Activated naive CD4-positive, alpha-beta T cell treated with anti-CD3 and anti-CD28 coated beads for 36 hours (primary cell): ENCODE data around the gene PNLIPRP3. TPM values are rescaled to one million over a fixed set of nuclear protein-coding genes. Genes with fewer than 3 reads are reported as not detected.
"Not testable (repeated sequence)": the region's sequence is repeated elsewhere in the genome, so short reads cannot be mapped to it uniquely, and the experiment has no call there.

ENCODE experiments used
- CTCF ChIA-PET: fragments of 350-600 bp; sonication (Branson Sonifier 250); formaldehyde crosslinking; loops from one replicate; lab custom pipeline; 2021; ENCODE audit warnings: antibody characterized with exemption; lab: Charles Lee
- DNase-seq: peaks from one replicate; pipeline ENCODE4 v3.0.0-alpha.2; 2020
- H3K27ac Mint-ChIP-seq: one replicate; pipeline ENCODE4 v1.8.0; 2021; ENCODE audit warnings: mild to moderate bottlenecking, mixed read lengths
- H3K27me3 Mint-ChIP-seq: one replicate; pipeline ENCODE4 v1.8.0; 2021; ENCODE audit warnings: low read depth, mixed read lengths
- H3K36me3 Mint-ChIP-seq: one replicate; pipeline ENCODE4 v1.8.0; 2021; ENCODE audit warnings: low read depth, mixed read lengths
- H3K4me1 Mint-ChIP-seq: one replicate; pipeline ENCODE4 v1.8.0; 2021; ENCODE audit warnings: low read depth, mixed read lengths
- H3K4me3 Mint-ChIP-seq: one replicate; pipeline ENCODE4 v1.8.0; 2021; ENCODE audit warnings: mild to moderate bottlenecking, moderate library complexity, mixed read lengths
- H3K9me3 Mint-ChIP-seq: one replicate; pipeline ENCODE4 v1.8.0; 2021; ENCODE audit warnings: mixed read lengths
- intact Hi-C: fragments of 100-400 bp; cut with micrococcal nuclease; formaldehyde crosslinking; loops from one replicate; pipeline ENCODE4 v1.15.1; 2023
- total RNA-seq, 2 experiments: library from RNA; stranded (reverse); gene quantifications; one replicate each; pipeline ENCODE4 v1.2.3, GENCODE V29; 2021

PNLIPRP3 gene
- total RNA-seq: not detected

- Mint-ChIP-seq H3K4me1 (no peaks in the 10 kb centered on the region), H3K4me3 (no peak within 1 kb of the TSS), H3K36me3 (no peaks in the 10 kb centered on the region), H3K9me3 (no peaks in the 10 kb centered on the region), H3K27me3 (peaks cover 4% of the 10 kb centered on the region), H3K27ac (no peak within 1 kb of the TSS)
- DNase-seq: no peak
- intact Hi-C loops: no loop called here
- CTCF ChIA-PET: no interaction called here
These were observed at the start of gene PNLIPRP3 for GRCh38 chr10:116427671-116428070. Gene PNLIPRP3, plus strand, starts transcription at chr10:116427847. Its CDS starts 166 bp downstream, at chr10:116428013.

DNA sequence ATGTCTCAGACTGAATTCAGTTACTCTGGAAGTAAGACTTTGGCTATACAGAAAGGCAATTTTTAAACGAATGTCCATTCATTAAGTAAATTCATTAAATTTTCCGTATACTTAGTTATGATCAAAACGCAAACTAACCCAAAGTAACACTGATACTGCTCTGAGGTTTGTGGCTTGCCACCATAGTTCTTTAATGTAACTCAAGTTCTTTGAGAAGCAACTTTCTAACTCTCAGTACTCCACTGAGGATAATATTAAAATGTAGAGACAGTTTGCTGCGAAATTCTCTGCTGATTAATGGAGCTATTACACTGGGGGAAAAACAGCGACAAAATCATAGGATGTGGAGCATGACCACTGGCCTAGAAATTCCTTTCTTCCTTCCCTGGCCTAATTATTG, 45.4 kb upstream of the PNLIPRP3 start:
- intact Hi-C loops: loop anchor here (10.0 kb wide), 1 partner anchor 1827 kb away; no protein-coding TSS in a partner anchor
- CTCF ChIA-PET: interaction anchor here (0.6 kb wide), 1 partner anchor 15 kb away, joined by 3 read pairs; no protein-coding TSS in a partner anchor
- Mint-ChIP-seq H3K4me1 (no peaks in the 10 kb centered on the region), H3K9me3 (no peaks in the 10 kb centered on the region), H3K27ac (no peak overlapping the region), H3K4me3 (no peak overlapping the region), H3K27me3 (no peaks in the 10 kb centered on the region), H3K36me3 (no peaks in the 10 kb centered on the region)
- DNase-seq: no peak

DNA sequence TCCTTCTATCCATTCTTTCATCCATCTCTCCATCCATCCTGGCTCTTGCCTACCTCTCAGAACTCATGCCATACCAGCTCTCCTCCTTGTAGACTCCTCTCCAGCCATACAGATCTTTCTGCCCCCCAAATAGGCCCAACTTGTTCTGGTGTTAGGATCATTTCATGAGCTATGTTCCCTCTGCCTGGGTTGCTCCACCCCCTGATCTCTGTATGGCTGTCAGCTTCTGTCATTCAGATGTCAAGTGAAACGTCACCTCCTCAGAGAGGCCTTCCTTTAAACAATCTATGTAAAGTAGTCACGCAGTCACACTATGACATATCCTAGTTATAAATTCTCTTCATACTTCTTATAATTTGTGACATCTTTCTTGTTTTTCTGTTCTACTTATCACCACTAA, 42.3 kb upstream of the PNLIPRP3 start:
- no peak overlapping the region for H3K27ac Mint-ChIP-seq
- H3K27me3 Mint-ChIP-seq: no peaks in the 10 kb centered on the region
- H3K36me3 Mint-ChIP-seq: no peaks in the 10 kb centered on the region
- H3K9me3 Mint-ChIP-seq: no peaks in the 10 kb centered on the region
- DNase-seq: no peak
- CTCF ChIA-PET: interaction anchor here (1.0 to 1.9 kb wide), 3 partner anchors 1213 to 1249 kb away, joined by 3 to 7 read pairs (median 4); no protein-coding TSS in a partner anchor
- intact Hi-C loops: loop anchor here (1.0 to 10.0 kb wide), 3 partner anchors 588 to 1831 kb away; no protein-coding TSS in a partner anchor
- H3K4me1 Mint-ChIP-seq: no peaks in the 10 kb centered on the region
- no peak overlapping the region for H3K4me3 Mint-ChIP-seq

DNA sequence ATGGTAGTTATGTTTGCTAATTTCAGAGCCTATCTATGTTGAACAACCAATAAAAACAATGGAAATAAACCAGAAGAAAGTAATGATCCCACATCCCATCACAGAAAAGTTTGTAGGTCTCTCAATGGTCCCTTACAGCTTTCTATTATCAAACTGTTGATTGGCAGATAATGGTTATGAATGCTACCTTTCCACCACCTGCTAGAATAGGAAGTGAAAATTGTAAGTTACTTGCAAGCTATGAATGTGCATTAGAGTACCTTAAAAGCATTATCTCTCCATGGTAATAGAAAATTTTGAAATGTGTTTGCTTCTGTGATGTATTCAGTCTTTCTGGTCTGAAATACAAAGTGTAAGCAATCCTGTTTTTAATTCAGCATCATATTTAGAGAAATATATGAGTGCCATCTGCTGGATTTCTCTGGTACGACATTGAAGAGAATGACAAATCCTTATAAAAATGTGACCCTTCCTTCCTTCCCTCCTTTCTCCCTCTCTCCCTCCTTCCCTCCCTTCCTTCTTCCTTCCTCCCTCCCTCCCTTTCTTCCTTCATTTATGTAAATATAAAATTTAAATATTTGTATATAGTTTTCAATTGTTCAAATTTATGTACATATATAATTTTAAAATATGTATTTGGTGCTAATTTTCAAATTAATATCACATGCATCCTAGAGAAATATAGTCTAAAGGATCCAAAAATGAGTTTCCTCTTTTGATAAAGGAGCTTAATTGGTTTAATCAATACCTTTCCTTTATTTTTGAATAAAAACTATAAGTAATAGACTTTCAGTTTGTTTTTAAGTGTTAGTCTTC, 41.4 kb upstream of the PNLIPRP3 start:
- Mint-ChIP-seq H3K9me3 (no peaks in the 10 kb centered on the region), H3K4me3 (no peak overlapping the region), H3K4me1 (no peaks in the 10 kb centered on the region), H3K36me3 (no peaks in the 10 kb centered on the region), H3K27me3 (no peaks in the 10 kb centered on the region), H3K27ac (no peak overlapping the region)
- intact Hi-C loops: loop anchor here (1.0 to 10.0 kb wide), 5 partner anchors 589 to 1831 kb away; no protein-coding TSS in a partner anchor
- CTCF ChIA-PET: interaction anchor here (0.6 to 1.9 kb wide), 7 partner anchors 590 to 1730 kb away, joined by 3 to 7 read pairs (median 3); no protein-coding TSS in a partner anchor
- DNase-seq: no peak

GRCh38 chr10:116393246-116393831, 34.3 kb upstream of the PNLIPRP3 start:
- intact Hi-C loops, H3K27ac Mint-ChIP-seq, H3K4me1 Mint-ChIP-seq, DNase-seq, H3K4me3 Mint-ChIP-seq, H3K36me3 Mint-ChIP-seq, H3K9me3 Mint-ChIP-seq, CTCF ChIA-PET, H3K27me3 Mint-ChIP-seq: not testable (repeated sequence)

- DNase-seq: no peak
- H3K27me3 Mint-ChIP-seq: peaks cover 4% of the 10 kb centered on the region
- no peak overlapping the region for H3K27ac Mint-ChIP-seq
- no peaks in the 10 kb centered on the region for H3K36me3 Mint-ChIP-seq
- H3K4me1 Mint-ChIP-seq: no peaks in the 10 kb centered on the region
- H3K9me3 Mint-ChIP-seq: no peaks in the 10 kb centered on the region
- intact Hi-C loops: no loop called here
- CTCF ChIA-PET: no interaction called here
- H3K4me3 Mint-ChIP-seq: no peak overlapping the region
These were observed 32.2 kb upstream of the PNLIPRP3 start for GRCh38 chr10:116395223-116395985.

- DNase-seq: no peak
- Mint-ChIP-seq H3K4me3 (no peak overlapping the region), H3K9me3 (no peaks in the 10 kb centered on the region), H3K27ac (no peak overlapping the region), H3K4me1 (no peaks in the 10 kb centered on the region), H3K27me3 (peaks cover 4% of the 10 kb centered on the region), H3K36me3 (no peaks in the 10 kb centered on the region)
- CTCF ChIA-PET: no interaction called here
- intact Hi-C loops: no loop called here
These were observed 29.4 kb upstream of the PNLIPRP3 start for GRCh38 chr10:116398224-116398623.

DNA sequence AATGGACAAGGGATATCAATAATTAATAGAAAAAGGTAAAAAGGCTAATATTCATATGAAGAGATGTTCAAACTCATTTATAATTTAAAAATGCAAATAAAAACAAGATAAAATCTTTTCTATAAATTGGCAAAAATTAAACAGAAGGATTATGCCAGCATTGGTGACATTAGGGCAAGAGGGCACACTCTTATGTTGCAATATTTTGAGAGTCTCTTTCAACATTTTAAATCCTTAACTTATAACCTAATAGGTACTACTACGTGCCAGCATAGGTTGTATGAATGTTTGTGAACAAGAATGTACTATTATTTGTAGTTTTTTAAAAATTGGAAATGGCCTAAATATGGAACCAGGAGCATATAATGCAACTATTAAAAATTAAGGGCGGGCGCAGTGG, 24.8 kb upstream of the PNLIPRP3 start:
- CTCF ChIA-PET: no interaction called here
- Mint-ChIP-seq H3K36me3 (no peaks in the 10 kb centered on the region), H3K9me3 (no peaks in the 10 kb centered on the region), H3K27ac (no peak overlapping the region), H3K4me1 (no peaks in the 10 kb centered on the region), H3K27me3 (no peaks in the 10 kb centered on the region), H3K4me3 (no peak overlapping the region)
- intact Hi-C loops: no loop called here
- DNase-seq: no peak

DNA sequence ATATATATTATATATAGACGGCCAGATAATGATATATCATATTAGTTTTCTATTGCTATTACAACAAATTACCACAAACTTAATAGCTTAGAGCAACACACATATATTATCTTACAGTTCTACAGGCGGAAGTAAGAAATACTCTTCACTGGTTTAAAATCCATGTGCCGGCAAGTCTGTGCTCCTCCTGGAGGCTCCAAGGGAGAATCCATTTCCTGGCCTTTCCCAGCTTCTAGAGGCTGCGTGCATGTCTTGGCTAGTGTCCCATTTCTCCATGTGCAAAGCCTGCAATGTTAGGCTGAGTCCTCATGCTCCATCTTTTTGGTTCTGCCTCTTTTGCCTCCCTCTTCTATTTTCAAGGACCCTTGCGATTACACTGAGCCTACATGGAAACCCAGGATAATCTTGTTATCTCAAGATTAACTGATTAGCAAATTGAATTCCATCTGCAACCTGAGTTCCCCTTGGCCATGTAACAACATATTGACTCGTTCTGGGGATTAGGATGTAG, 23.9 kb upstream of the PNLIPRP3 start:
- Mint-ChIP-seq H3K9me3 (no peaks in the 10 kb centered on the region), H3K36me3 (no peaks in the 10 kb centered on the region), H3K27ac (no peak overlapping the region), H3K4me3 (no peak overlapping the region), H3K27me3 (no peaks in the 10 kb centered on the region), H3K4me1 (no peaks in the 10 kb centered on the region)
- no peak for DNase-seq
- intact Hi-C loops: no loop called here
- CTCF ChIA-PET: no interaction called here

GRCh38 chr10:116408719-116409118, 18.9 kb upstream of the PNLIPRP3 start:
- no peak for DNase-seq
- Mint-ChIP-seq H3K4me3 (no peak overlapping the region), H3K9me3 (no peaks in the 10 kb centered on the region), H3K27ac (no peak overlapping the region), H3K27me3 (peaks cover 11% of the 10 kb centered on the region), H3K4me1 (no peaks in the 10 kb centered on the region), H3K36me3 (no peaks in the 10 kb centered on the region)
- intact Hi-C loops: no loop called here
- CTCF ChIA-PET: no interaction called here

- no peak for DNase-seq
- Mint-ChIP-seq H3K36me3 (no peaks in the 10 kb centered on the region), H3K9me3 (no peaks in the 10 kb centered on the region), H3K27me3 (peaks cover 11% of the 10 kb centered on the region), H3K27ac (no peak overlapping the region), H3K4me1 (no peaks in the 10 kb centered on the region), H3K4me3 (no peak overlapping the region)
- intact Hi-C loops: no loop called here
- CTCF ChIA-PET: no interaction called here
These were observed 17.3 kb upstream of the PNLIPRP3 start for GRCh38 chr10:116410351-116410750.

DNA sequence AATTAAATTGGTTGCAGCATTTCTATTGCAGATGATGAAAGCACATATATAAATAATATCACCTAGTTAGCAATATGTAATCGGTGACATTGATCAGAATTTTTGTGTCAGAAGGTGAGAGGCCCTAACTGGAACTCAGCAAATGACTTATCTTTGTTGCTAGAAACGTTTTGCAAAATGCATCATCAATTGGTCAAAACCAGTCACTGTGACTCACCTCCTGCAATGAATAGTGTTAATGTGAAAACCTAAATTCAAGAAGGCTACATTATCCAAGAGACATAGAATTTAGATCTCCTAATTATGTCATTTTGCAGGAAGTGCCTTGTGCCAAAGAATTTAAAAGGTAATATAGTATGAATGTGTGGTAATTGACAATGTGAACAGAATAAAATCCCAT, 9.8 kb upstream of the PNLIPRP3 start:
- Mint-ChIP-seq H3K4me1 (no peaks in the 10 kb centered on the region), H3K27ac (no peak overlapping the region), H3K36me3 (no peaks in the 10 kb centered on the region), H3K4me3 (no peak overlapping the region), H3K9me3 (no peaks in the 10 kb centered on the region), H3K27me3 (peaks cover 4% of the 10 kb centered on the region)
- DNase-seq: no peak
- intact Hi-C loops: no loop called here
- CTCF ChIA-PET: no interaction called here
